ENCODE results near the gene DENND4B.
A peak's percentile ranks its signal among the peaks of the same experiment; 100 is the strongest.

DENND4B gene

GRCh38 chr1:153881751-153882150 is 64.8 kb downstream of the DENND4B start:
- Mint-ChIP-seq H3K4me3 (no peak overlapping the region), H3K9me3 (no peaks in the 10 kb centered on the region), H3K27ac (no peak overlapping the region), H3K27me3 (no peaks in the 10 kb centered on the region), H3K4me1 (peaks cover 8 to 34% of the 10 kb centered on the region in 2 donors), H3K36me3 (peaks cover 6 to 13% of the 10 kb centered on the region in 2 donors)
- no peak for DNase-seq
- ATAC-seq (replicated peaks): no peak

DNA sequence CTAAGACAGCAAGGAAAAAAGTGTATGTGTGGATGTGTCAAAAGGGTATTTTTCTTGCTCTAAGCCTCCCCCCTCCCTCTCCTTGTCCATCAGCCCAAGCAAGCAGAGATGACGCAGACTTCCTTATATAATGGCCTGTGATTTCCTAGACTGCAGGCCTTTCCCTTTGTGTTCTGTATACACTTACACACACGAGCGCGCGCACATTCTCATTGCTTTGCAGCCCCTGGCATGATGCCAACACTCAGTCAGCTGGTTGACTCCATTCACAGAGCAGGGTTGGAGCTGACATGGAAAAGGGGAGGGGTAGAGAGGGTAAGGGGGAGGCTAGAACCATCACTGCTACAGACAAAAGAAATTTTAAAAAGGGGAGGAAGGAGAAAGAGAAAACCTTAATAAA is 65.6 kb downstream of the DENND4B start:
- no peak overlapping the region for H3K27ac Mint-ChIP-seq
- peaks cover 13 to 39% of the 10 kb centered on the region in 2 donors for H3K4me1 Mint-ChIP-seq
- ATAC-seq (replicated peaks): peak; percentile 83 to 91
- no peak overlapping the region for H3K4me3 Mint-ChIP-seq
- no peak for DNase-seq
- H3K9me3 Mint-ChIP-seq: no peaks in the 10 kb centered on the region
- no peaks in the 10 kb centered on the region for H3K27me3 Mint-ChIP-seq
- peaks cover 5 to 16% of the 10 kb centered on the region in 2 donors for H3K36me3 Mint-ChIP-seq

DNA sequence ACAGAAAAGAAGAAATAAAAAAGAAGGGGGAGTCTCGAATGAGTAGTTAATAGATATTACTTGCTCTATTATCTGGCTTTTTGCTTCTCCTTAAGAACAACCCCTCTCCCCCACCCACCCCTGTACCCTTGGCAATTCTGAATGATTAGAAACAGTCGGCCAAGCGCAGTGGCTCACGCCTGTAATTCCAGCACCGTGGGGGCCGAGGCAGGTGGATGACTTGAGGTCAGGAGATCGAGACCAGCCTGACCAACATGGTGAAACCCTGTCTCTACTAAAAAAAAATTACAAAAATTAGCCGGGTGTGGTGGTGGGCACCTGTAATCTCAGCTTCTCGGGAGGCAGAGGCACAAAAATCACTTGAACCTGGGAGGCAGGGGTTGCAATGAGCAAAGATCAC is 66.5 kb downstream of the DENND4B start:
- H3K4me3 Mint-ChIP-seq: no peak overlapping the region
- H3K27ac Mint-ChIP-seq: no peak overlapping the region
- ATAC-seq (replicated peaks) (no peak), DNase-seq (no peak)
- peaks cover 11 to 39% of the 10 kb centered on the region in 2 donors for H3K4me1 Mint-ChIP-seq
- no peaks in the 10 kb centered on the region for H3K9me3 Mint-ChIP-seq
- peaks cover 7 to 16% of the 10 kb centered on the region in 2 donors for H3K36me3 Mint-ChIP-seq
- no peaks in the 10 kb centered on the region for H3K27me3 Mint-ChIP-seq

Measured in stimulated activated naive B cell treated with anti-CD40 and anti-IgM and Interleukin-4, amounts not matched to agents 10 μg/mL and 1 μg/mL and 100 μg/mL, for 72 hours (primary cell).